GM21447 (cell line): ENCODE results near the gene ZNF618.

Experiments used
- ATAC-seq: cut with Tn5 transposase; IDR thresholded peaks from one replicate; pipeline ENCODE4 v1.9.1; 2021; ENCODE audit not compliant: unreplicated experiment

Gene ZNF618

GRCh38 chr9:113998525-113999255 is 122.6 kb downstream of the ZNF618 start:
- ATAC-seq = no peak

DNA sequence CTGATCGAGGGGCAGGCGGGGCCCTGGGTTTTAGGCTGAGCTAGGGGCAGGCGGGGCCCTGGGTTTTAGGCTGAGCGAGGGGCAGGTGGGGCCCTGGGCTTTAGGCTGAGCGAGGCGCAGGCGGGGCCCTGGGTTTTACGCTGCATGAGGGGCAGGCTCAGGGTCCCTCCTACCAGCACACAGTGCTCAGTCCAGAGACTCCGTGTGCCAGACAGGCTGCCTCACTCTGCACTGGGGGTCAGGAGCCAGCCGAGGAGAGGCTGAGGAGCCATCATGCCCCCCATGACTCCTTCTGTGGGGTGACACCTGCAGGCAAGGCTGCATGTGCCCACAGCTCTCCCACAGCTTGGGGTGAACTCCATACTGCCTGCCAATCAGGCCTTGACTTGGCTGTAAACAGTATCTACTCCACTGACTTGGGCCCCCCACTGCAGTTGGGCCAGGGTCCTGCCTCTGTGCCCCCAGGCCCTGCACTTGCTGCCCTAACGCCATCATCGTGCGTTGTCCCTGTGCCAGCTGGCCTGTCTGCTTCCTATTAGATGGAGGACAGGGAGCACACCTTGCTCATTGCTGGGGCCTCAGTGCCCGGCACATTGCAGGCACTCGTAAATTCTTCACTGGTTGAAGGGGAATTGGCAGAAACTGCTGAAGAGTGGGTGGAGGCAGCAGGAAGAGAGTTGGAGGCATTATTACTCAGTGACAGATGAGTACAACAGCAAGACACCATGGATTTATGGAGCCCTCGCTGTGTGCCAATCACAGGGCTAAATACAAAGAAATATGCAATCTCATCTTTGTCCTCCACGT is 123.3 kb downstream of the ZNF618 start:
- no peak for ATAC-seq

- ATAC-seq = no peak
Measured at GRCh38 chr9:114000063-114000454, 124.0 kb downstream of the ZNF618 start.

GRCh38 chr9:114000671-114001409 is 124.7 kb downstream of the ZNF618 start:
- no peak for ATAC-seq

DNA sequence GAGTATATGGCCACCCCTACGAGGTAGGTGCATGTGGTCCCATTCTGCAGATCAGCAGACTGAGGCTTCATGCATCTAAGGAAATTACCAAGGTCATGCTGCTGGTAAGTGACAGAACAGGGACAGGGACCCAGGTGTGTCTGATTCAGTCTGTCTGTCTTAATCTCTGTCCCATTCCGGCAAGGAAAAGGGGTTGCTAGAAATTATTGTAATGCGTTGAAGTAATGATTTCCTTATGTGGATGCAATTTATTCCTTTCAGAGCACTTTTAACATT is 125.2 kb downstream of the ZNF618 start:
- ATAC-seq = no peak

DNA sequence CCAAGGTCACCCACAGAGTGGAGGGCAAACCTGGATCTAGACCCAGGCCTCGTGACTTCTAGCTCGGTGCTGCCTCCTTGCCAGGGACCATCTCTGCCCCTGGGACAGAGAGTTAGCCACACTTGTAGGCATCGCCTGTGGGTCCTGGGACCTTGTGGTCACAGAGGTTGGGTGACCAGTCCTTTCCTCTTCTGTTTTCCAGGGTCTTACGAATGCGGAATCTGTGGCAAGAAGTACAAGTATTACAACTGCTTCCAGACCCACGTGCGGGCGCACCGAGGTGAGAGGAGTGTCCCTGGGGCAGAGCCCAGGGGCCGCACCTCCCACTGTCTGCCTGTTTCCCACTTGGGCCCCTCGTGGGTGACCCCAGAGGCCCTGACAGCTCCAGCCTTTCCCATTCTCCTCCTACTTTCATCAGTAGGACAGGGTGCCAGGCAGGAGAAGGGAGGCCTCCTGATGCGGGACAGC is 125.7 kb downstream of the ZNF618 start:
- ATAC-seq = no peak

DNA sequence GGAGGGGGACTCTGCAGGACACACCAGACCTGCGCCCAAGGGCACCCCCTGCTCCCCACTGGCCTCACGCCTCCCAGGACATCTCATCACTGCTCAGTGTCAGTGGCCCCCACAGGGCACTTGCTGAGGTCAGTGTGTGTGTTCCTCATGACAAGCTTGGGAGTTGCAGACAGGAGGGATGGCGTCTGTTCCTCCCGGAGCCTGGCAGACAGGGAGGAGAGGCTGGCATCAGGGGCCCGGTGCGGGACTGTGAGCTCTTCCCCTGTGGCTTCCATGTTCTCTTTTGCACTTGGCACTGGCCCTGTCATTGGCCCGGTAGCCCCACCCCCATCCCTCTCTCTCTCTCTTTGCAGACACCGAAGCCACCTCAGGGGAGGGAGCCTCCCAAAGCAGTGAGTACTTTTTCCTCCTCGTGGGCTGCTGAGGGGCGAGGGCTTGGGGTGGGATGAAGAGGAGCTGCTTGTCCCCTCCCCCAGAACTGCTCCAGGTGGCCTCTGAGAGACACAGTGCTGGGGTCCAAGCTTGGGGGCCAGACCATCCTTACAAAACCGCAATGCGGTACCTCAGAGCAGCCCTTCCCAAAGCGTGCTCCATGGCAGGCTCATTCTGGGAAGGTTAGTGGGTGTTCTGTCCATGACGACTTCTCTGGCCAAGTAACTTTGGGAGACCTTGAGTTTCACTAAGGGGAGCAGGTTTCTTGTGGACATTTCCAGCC is 126.3 kb downstream of the ZNF618 start:
- no peak for ATAC-seq

GRCh38 chr9:114002986-114003350 is 126.9 kb downstream of the ZNF618 start:
- no peak for ATAC-seq

DNA sequence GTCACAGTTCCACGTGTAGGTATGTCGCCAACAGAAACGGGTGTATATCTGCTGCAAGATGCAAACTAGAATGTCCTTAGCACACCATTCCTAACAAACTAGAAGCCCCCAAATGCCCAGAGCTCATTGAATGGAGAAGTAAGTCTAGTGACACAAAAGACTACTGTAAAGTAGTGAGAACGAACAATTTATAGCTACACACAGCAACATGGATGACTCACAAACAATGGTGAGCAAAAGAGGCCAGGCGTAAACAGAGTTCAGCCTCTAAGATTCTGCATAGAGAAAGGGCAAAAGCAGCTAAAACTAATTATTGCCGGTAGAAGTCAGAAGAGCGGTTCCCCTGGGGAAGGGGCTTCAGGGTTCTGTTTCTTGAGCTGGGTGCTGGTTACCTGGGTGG is 127.2 kb downstream of the ZNF618 start:
- no peak for ATAC-seq

DNA sequence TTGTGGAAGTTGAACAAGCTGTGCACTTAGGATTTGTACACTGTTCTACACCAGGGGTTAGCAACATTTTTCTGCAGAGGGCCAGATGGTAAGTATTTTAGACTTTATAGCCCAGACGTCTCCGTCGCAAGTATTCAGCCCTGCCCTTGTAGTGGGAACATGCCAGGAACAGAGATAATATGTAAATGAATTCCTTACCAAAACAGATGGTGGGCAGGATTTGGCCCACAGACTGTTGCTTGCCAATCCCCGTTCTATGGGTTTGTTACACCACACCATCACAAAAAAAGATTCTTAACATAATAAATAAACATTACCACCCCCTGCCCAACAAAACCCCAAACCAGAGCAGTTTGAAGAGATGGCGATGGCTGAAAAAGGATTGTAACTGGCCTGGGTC is 127.6 kb downstream of the ZNF618 start:
- no peak for ATAC-seq

GRCh38 chr9:114004221-114004716 is 128.2 kb downstream of the ZNF618 start:
- no peak for ATAC-seq

DNA sequence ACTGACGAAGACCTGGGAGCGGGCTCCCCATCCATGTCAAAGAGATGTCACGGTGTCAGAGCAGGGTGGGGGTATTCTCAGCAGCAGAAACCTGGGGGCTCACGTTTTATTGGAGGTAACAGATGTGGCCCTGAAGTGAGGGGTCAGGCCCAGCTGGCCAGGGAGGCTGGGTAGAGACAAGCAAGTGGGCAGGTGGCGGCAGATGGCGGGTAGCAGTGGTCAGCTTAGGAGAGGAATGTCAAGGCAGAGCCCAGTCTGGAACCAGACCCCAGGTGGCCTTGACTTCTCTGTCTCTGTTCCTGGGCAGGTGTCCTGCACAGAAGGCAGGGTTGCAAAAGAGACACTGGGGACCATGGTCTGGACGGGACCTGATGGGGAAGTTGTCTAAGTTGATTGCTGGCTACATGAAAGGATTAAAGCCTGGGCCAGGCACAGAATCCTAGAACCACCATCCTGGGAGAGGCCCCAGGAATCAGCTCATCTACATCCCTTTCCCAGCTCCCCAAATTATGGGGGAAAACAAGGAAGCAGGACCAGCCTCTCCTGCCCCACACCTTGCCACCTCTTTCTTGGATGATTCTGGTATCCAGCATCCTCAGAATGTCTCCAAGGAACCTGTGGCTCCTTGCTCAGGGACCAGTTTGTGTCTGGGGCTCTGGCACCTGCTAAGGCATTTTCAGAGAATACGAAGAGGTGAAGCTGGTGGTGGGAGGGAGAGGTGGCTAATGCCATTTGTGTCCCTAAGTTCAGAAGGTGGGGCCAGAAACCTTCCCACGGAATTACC is 129.5 kb downstream of the ZNF618 start:
- ATAC-seq = no peak

DNA sequence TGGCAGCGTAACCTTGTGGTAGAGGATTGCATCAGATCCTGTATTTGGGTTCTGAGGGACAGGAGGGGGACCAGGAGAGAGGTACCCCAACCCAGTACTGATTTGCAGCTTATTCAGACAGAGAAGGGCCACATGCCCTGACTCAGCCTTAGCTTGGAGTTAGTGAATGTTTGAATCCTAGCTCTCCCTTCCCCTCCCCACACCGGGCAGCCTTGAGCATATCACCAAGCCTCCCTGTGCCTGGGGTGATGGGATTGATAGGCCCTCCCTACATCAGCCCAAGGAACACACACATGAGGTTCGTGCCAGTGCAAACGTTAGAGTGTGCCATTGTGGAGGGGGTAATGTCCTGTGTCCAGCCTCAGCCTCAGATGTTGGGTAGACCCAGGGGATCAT is 130.0 kb downstream of the ZNF618 start:
- no peak for ATAC-seq

DNA sequence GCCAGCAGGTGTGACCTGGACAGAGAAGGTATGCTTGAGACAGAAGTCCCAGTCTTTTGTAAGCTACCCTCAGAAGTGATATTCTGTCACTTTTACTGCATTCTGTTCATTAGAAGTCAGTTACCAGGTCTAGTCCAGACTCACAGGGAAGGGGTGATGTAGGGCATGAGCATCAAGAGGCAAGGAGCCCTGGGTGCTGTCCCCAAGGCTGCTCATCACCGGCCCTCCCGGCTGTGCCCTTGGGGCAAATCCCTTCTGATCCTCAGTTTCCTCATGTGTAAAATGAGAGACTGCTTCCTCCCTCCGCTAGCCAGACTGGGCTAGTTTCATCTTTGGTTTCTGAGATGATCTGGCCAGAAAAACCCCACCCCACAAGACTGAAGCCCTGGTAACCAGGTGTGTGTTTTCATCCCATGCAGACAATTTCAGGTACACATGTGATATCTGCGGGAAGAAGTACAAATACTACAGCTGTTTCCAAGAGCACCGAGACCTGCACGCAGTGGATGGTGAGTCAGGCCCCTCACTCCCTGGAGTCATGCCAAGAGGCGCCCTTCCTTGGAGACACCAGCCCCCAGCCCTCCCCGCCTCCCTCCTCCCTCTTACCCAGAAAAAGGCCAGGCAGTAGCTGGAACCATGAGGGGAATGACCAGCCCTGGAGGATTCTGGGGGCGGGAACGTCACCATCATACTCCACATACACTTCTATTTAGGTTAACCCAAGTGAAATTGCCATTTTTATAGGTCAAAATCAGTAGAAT is 131.0 kb downstream of the ZNF618 start:
- no peak for ATAC-seq

DNA sequence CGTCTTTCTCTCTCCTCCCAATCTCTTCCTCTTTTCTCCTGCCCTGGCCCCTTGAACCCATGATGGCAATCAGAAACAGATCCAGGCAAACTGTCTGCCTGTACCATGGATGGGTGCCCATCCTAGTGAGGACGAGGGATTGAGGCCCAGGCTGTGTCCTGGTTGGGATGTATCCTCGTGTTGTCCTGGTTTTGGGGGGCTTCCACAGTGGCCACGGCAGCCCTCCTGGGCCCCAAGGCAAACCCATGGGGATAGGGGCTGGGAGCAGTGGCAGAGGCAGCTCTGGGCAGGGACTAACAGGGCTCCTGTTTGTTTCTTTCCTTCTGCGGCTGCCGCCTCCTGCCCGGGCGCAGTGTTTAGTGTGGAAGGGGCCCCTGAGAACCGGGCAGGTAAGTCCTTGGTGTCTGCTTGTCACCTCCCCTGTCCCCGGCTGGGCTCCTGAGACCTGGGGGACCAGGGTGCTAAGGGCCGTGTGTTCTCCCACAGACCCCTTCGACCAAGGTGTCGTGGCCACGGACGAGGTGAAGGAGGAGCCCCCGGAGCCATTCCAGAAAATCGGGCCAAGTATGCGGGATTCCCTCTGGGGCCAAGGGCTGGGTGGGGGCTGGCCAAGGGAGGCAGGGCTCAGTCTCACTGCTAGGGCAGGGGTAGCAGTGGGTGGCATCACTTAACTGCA is 132.0 kb downstream of the ZNF618 start:
- ATAC-seq = no peak

DNA sequence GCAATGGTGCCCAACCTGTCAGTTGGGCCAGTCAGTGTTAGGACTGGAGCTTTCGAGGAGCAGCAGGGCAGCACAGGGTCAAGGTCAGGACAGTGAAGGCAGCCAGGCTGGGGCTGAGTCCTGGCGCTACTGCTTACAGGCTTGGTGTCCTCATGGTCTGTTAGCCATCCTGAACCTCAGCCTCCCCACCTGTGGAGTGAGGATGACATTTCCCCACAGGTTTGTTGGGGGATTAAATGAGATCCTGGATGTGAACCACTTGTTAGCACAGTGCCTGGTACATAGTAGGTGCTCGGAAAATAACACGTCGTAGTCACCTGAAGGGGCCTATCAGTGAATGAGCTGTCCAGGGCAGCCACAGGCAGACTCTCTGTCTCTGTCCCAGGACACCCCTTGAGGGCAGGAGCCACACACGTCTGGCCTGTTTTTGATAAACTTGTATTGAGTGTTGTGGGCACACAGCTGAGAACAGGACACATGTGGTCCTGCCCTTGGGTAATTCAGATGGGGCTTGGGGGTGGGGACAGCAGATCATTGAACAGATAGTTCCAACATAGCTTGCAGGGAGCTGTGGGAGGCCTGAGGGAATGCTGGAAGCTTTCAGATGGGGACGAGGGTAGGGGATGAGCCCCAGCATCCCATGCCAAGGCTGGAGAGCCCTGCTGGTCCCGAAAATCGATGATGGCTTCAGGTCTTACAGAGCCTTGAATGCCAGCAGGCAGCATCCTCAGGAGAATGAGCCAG is 132.7 kb downstream of the ZNF618 start:
- no peak for ATAC-seq

- ATAC-seq = no peak
Measured at GRCh38 chr9:114011313-114011712, 135.2 kb downstream of the ZNF618 start.

DNA sequence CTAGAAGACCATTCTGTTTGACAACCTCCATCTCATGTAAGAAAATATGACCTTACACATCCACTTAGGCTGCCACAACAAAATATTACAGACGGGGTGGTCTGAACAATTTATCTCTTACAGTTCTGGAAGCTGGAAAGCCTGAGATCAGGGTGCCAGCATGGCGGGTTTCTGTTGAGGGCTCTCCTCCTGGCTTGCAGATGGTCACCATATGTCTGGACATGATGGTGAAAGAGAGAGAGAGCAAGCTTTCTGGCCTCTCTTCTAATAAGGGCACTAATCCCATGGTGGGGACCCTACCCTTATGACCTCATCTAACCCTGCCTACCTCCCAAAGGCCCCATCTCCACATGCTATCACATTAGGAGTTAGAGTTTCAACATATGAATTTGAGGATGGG is 136.0 kb downstream of the ZNF618 start:
- ATAC-seq = no peak
